H9 (cell line): ENCODE measurements around the gene PRICKLE3. TPM values are rescaled to one million over a fixed set of nuclear protein-coding genes. Genes with fewer than 3 reads are reported as not detected.
"Not testable (repeated sequence)": the region's sequence is repeated elsewhere in the genome, so short reads cannot be mapped to it uniquely, and the experiment has no call there.

Experiments used
- DNase-seq: peaks from one replicate; pipeline ENCODE4 v3.0.0-alpha.2; 2017
- H2AFZ ChIP-seq: one replicate; pipeline ENCODE4 v1.6.1; 2013; ENCODE audit warnings: mild to moderate bottlenecking, low read length, control low read depth, moderate library complexity
- H2AK5ac ChIP-seq: 2 replicates; pipeline ENCODE4 v1.6.1; 2013; ENCODE audit warnings: low read length, control low read depth, mixed read lengths; ENCODE audit not compliant: insufficient read length
- H2BK120ac ChIP-seq: one replicate; pipeline ENCODE4 v1.6.1; 2013; ENCODE audit warnings: low read depth, mild to moderate bottlenecking, low read length, control low read depth, inconsistent platforms; ENCODE audit not compliant: poor library complexity, severe bottlenecking
- H2BK12ac ChIP-seq: 2 replicates; pipeline ENCODE4 v1.6.1; 2013; ENCODE audit warnings: low read length, control low read depth, mixed read lengths, low read depth; ENCODE audit not compliant: insufficient read length
- H2BK15ac ChIP-seq: 2 replicates; pipeline ENCODE4 v1.6.1; 2013; ENCODE audit warnings: low read depth, low read length, control low read depth
- H2BK20ac ChIP-seq: one replicate; pipeline ENCODE4 v1.6.1; 2013; ENCODE audit warnings: low read depth, mild to moderate bottlenecking, low read length, control low read depth, inconsistent platforms; ENCODE audit not compliant: poor library complexity, severe bottlenecking
- H2BK5ac ChIP-seq: 2 replicates; pipeline ENCODE4 v1.6.1; 2013; ENCODE audit warnings: low read length, control low read depth, mixed read lengths; ENCODE audit not compliant: insufficient read length
- H3K14ac ChIP-seq: 2 replicates; pipeline ENCODE4 v1.6.1; 2013; ENCODE audit warnings: low read length, control low read depth; ENCODE audit not compliant: insufficient read depth
- H3K18ac ChIP-seq: 2 replicates; pipeline ENCODE4 v1.6.1; 2013; ENCODE audit warnings: low read depth, mild to moderate bottlenecking, mixed read lengths, low read length, control low read depth; ENCODE audit not compliant: insufficient read length
- H3K23ac ChIP-seq: 2 replicates; pipeline ENCODE4 v1.6.1; 2013; ENCODE audit warnings: low read length, control low read depth, mixed read lengths, low read depth; ENCODE audit not compliant: insufficient read length
- H3K23me2 ChIP-seq: 2 replicates; pipeline ENCODE4 v1.6.1; 2013; ENCODE audit warnings: low read depth, mild to moderate bottlenecking, mixed read lengths, low read length, control low read depth; ENCODE audit not compliant: insufficient read length, poor library complexity, severe bottlenecking
- H3K27ac ChIP-seq: 2 replicates; pipeline ENCODE4 v1.5.1; 2013; ENCODE audit warnings: low read length, control low read depth, mixed read lengths, low read depth; ENCODE audit not compliant: insufficient read length
- H3K27me3 ChIP-seq: 2 replicates; pipeline ENCODE4 v1.6.1; 2013; ENCODE audit warnings: low read length, control low read depth, inconsistent platforms; ENCODE audit not compliant: insufficient read depth
- H3K4ac ChIP-seq: 2 replicates; pipeline ENCODE4 v1.6.1; 2013; ENCODE audit warnings: low read depth, mild to moderate bottlenecking, control low read depth, inconsistent platforms, low read length, moderate library complexity
- H3K4me1 ChIP-seq: 2 replicates; pipeline ENCODE4 v1.6.1; 2013; ENCODE audit warnings: low read length, control low read depth, inconsistent platforms; ENCODE audit not compliant: insufficient read depth
- H3K4me2 ChIP-seq: 2 replicates; pipeline ENCODE4 v1.6.1; 2013; ENCODE audit warnings: low read length, control low read depth, mixed read lengths; ENCODE audit not compliant: insufficient read length, insufficient read depth
- H3K56ac ChIP-seq: 2 replicates; pipeline ENCODE4 v1.6.1; 2013; ENCODE audit warnings: low read depth, mild to moderate bottlenecking, mixed read lengths, low read length, control low read depth; ENCODE audit not compliant: insufficient read length
- H3K79me1 ChIP-seq: 2 replicates; pipeline ENCODE4 v1.6.1; 2013; ENCODE audit warnings: low read depth, mild to moderate bottlenecking, moderate library complexity, low read length, control low read depth, inconsistent platforms; ENCODE audit not compliant: insufficient read depth, poor library complexity, severe bottlenecking
- H3K79me2 ChIP-seq: 2 replicates; pipeline ENCODE4 v1.6.1; 2013; ENCODE audit warnings: low read length, control low read depth, inconsistent platforms; ENCODE audit not compliant: insufficient read depth
- H3K9ac ChIP-seq: 2 replicates; pipeline ENCODE4 v1.6.1; 2013; ENCODE audit warnings: low read length, control low read depth, mixed read lengths; ENCODE audit not compliant: insufficient read length; ENCODE audit errors: extremely low read depth
- H3K9me3 ChIP-seq: one replicate; pipeline ENCODE4 v1.6.1; 2013; ENCODE audit warnings: low read depth, low read length, inconsistent platforms; ENCODE audit not compliant: control insufficient read depth
- H3T11ph ChIP-seq: one replicate; pipeline ENCODE4 v1.6.1; 2013; ENCODE audit warnings: mild to moderate bottlenecking, low read length, control low read depth, inconsistent platforms
- H4K20me1 ChIP-seq: one replicate; pipeline ENCODE4 v1.6.1; 2013; ENCODE audit not compliant: control insufficient read depth, insufficient read length, insufficient read depth
- H4K5ac ChIP-seq: 2 replicates; pipeline ENCODE4 v1.6.1; 2013; ENCODE audit warnings: low read depth, mild to moderate bottlenecking, mixed read lengths, low read length, control low read depth; ENCODE audit not compliant: insufficient read length
- H4K8ac ChIP-seq: replicated peaks from 2 replicates; pipeline ENCODE4 v1.6.1; 2013; ENCODE audit warnings: low read length, control low read depth, mixed read lengths, low read depth; ENCODE audit not compliant: insufficient read length
- H4K91ac ChIP-seq: 2 replicates; pipeline ENCODE4 v1.6.1; 2013; ENCODE audit warnings: low read depth, mild to moderate bottlenecking, moderate library complexity, mixed read lengths, low read length, control low read depth; ENCODE audit not compliant: insufficient read length
- H3K27ac Mint-ChIP-seq, 3 experiments: 2 replicates in 2 of 3; 3 replicates in 1 of 3; pipeline ENCODE4 v1.8.0; 2020 to 2021; ENCODE audit warnings: mixed read lengths in 3 of 3, mild to moderate bottlenecking in 1 of 3, moderate library complexity in 1 of 3
- H3K27me3 Mint-ChIP-seq: 2 replicates; pipeline ENCODE4 v1.8.0; 2021; ENCODE audit warnings: low read depth, mild to moderate bottlenecking, moderate library complexity, mixed read lengths
- H3K36me3 Mint-ChIP-seq, 3 experiments: 2 replicates in 2 of 3; 3 replicates in 1 of 3; pipeline ENCODE4 v1.8.0; 2020 to 2021; ENCODE audit warnings: low read depth in 3 of 3, mixed read lengths in 3 of 3; ENCODE audit not compliant: insufficient read depth in 1 of 3
- H3K4me1 Mint-ChIP-seq, 2 experiments: 2 replicates each; pipeline ENCODE4 v1.8.0; 2020; ENCODE audit warnings: mixed read lengths in 2 of 2
- H3K4me3 Mint-ChIP-seq, 2 experiments: 2 replicates in 1 of 2; 3 replicates in 1 of 2; pipeline ENCODE4 v1.8.0; 2020 to 2021; ENCODE audit warnings: mild to moderate bottlenecking in 2 of 2, mixed read lengths in 2 of 2, moderate library complexity in 1 of 2
- H3K9me3 Mint-ChIP-seq, 2 experiments: 2 replicates in 1 of 2; 3 replicates in 1 of 2; pipeline ENCODE4 v1.8.0; 2020; ENCODE audit warnings: mild to moderate bottlenecking in 2 of 2, mixed read lengths in 2 of 2, moderate library complexity in 1 of 2
- WGBS: extraction: QIAGEN DNeasy Blood & Tissue Kit; methylation state at CpG from one replicate; pipeline ENCODE4 v1.1.7; 2013; ENCODE audit warnings: missing lambda C conversion rate, low lambda C conversion rate, mixed read lengths; ENCODE audit not compliant: insufficient read length; ENCODE audit errors: extremely low coverage; 5-methylcytosine and 5-hydroxymethylcytosine counted together
- total RNA-seq: library from RNA; stranded (reverse); gene quantifications from 2 replicates; pipeline ENCODE4 v1.2.1, GENCODE V29; 2021
- TF ChIP-seq, protein P1 (sequence below): fragments of 200-600 bp; sonication (generic); conservative IDR thresholded peaks from 3 replicates; pipeline ENCODE4 v1.8.0; 2021; ENCODE audit warnings: antibody characterized with exemption, mild to moderate bottlenecking

Gene PRICKLE3
- total RNA-seq, 1 experiment from 2014 or later = 9.7 TPM

DNA sequence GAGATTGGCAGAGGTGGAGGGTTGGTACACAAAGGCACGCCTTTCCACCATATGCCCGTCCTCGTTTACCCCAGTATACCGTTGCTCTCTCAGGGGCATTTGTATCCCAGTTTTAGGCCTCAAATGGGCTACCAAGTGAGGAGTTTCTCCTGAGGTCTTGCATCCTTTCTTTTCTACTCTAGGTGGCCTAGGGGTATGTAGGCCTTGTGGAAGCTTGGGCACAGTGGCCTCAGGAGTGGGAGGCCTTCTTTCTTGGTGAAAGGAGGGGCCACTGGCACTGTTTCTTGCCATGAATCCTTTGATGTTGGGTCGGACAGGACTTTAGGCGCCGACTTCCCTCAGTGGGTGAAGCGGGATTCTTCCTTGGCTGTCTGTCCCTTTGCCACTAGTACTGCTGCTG is 38.9 kb downstream of the PRICKLE3 start:
- no peak overlapping the region for H2BK5ac ChIP-seq
- H3K14ac ChIP-seq = no peak overlapping the region
- no peak overlapping the region for H3T11ph ChIP-seq
- no peak overlapping the region for H2BK15ac ChIP-seq
- H3K27ac ChIP-seq = no peak overlapping the region
- H3K23ac ChIP-seq = no peak overlapping the region
- no peak overlapping the region for H3K56ac ChIP-seq
- no peaks in the 10 kb centered on the region for H3K23me2 ChIP-seq
- H2AK5ac ChIP-seq = no peak overlapping the region
- H3K79me1 ChIP-seq = no peaks in the 10 kb centered on the region
- no peak overlapping the region for H3K4ac ChIP-seq
- H2BK120ac ChIP-seq = no peak overlapping the region
- H2AFZ ChIP-seq = no peak overlapping the region
- H4K8ac ChIP-seq = no peak overlapping the region
- H3K27me3 ChIP-seq = no peaks in the 10 kb centered on the region
- H3K36me3 Mint-ChIP-seq = peaks cover 2 to 5% (median 4%) of the 10 kb centered on the region in 3 experiments; a peak in 4 of 7 replicates
- no peak overlapping the region for H3K4me2 ChIP-seq
- H3K27ac Mint-ChIP-seq = no peak overlapping the region
- H3K4me3 Mint-ChIP-seq = no peak overlapping the region; a peak in 1 of 5 replicates
- peaks cover 54 to 59% of the 10 kb centered on the region in 2 experiments for H3K9me3 Mint-ChIP-seq
- no peak overlapping the region for H4K5ac ChIP-seq
- peaks cover 7% of the 10 kb centered on the region for H3K9me3 ChIP-seq
- no peaks in the 10 kb centered on the region for H3K4me1 Mint-ChIP-seq
- TF ChIP-seq, protein P1, sequence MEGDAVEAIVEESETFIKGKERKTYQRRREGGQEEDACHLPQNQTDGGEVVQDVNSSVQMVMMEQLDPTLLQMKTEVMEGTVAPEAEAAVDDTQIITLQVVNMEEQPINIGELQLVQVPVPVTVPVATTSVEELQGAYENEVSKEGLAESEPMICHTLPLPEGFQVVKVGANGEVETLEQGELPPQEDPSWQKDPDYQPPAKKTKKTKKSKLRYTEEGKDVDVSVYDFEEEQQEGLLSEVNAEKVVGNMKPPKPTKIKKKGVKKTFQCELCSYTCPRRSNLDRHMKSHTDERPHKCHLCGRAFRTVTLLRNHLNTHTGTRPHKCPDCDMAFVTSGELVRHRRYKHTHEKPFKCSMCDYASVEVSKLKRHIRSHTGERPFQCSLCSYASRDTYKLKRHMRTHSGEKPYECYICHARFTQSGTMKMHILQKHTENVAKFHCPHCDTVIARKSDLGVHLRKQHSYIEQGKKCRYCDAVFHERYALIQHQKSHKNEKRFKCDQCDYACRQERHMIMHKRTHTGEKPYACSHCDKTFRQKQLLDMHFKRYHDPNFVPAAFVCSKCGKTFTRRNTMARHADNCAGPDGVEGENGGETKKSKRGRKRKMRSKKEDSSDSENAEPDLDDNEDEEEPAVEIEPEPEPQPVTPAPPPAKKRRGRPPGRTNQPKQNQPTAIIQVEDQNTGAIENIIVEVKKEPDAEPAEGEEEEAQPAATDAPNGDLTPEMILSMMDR = no peak
- no peak overlapping the region for H2BK20ac ChIP-seq
- H3K27me3 Mint-ChIP-seq = no peaks in the 10 kb centered on the region; the same call in 1 of the 2 replicates
- no peak overlapping the region for H2BK12ac ChIP-seq
- H3K9ac ChIP-seq = no peak overlapping the region
- H3K4me1 ChIP-seq = no peaks in the 10 kb centered on the region
- no CpG with 5 or more reads among the region's 8 CpGs for WGBS
- no peaks in the 10 kb centered on the region for H4K20me1 ChIP-seq
- no peak overlapping the region for H3K18ac ChIP-seq
- no peaks in the 10 kb centered on the region for H3K79me2 ChIP-seq
- no peak for DNase-seq
- no peak overlapping the region for H4K91ac ChIP-seq

DNA sequence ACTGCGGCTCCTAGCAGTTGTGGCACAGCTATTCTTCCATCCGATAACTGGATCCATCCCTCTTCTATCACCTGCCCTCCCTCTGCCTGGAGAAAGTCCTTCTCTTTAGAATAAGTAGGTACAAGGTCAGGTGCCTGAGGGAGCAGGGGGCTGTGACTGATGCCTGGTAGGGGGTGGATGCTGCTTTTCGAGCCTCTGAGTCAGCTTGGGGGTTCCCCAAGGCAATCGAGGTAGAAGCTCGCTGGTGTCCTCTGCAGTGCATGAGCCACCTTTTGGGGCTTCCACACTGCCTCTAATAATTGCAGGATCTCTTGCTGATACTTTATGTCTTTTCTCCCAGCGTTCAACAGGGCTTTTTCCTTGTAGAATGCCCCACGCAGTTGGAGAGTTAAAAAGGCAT is 43.0 kb downstream of the PRICKLE3 start:
- H2BK15ac ChIP-seq, H2BK20ac ChIP-seq, H3K4ac ChIP-seq, H3T11ph ChIP-seq, H3K4me3 Mint-ChIP-seq, H3K23me2 ChIP-seq, H3K18ac ChIP-seq, H2AK5ac ChIP-seq, H2AFZ ChIP-seq, H4K5ac ChIP-seq, DNase-seq, H3K14ac ChIP-seq, H3K27me3 Mint-ChIP-seq, H2BK120ac ChIP-seq, H3K4me1 Mint-ChIP-seq, H3K4me1 ChIP-seq, H4K20me1 ChIP-seq, H3K27ac ChIP-seq, H4K91ac ChIP-seq, H3K79me2 ChIP-seq, H3K9ac ChIP-seq, H3K27ac Mint-ChIP-seq, H3K56ac ChIP-seq, H2BK12ac ChIP-seq, H3K4me2 ChIP-seq, H3K27me3 ChIP-seq, H4K8ac ChIP-seq, H3K23ac ChIP-seq, H2BK5ac ChIP-seq, H3K79me1 ChIP-seq: not testable (repeated sequence)
- Mint-ChIP-seq H3K9me3 (peaks cover 69 to 70% of the 10 kb centered on the region in 2 experiments), H3K36me3 (peaks cover 0 to 19% (median 5%) of the 10 kb centered on the region in 3 experiments; a peak in 6 of 7 replicates)
- H3K9me3 ChIP-seq = peaks cover 18% of the 10 kb centered on the region
- no CpG with 5 or more reads among the region's 7 CpGs for WGBS
